ENCODE results near the gene DENND10. TPM values are rescaled to one million over a fixed set of nuclear protein-coding genes. Genes with fewer than 3 reads are reported as not detected.
"Not testable (repeated sequence)": the region's sequence is repeated elsewhere in the genome, so short reads cannot be mapped to it uniquely, and the experiment has no call there.

The DENND10 gene
- total RNA-seq, 3 donors from 2014 or later = 33.8 to 55.0 (median 37.3) TPM

GRCh38 chr10:119131512-119132240, 27.8 kb downstream of the DENND10 start:
- Histone ChIP-seq H3K36me3 (no peaks in the 10 kb centered on the region), H3K4me3 (peak overlapping the region in 2 of 3 donors; percentile 36 to 59), H3K4me1 (no peaks in the 10 kb centered on the region), H3K27ac (peak overlapping the region; percentile 44 to 50), H3K27me3 (no peaks in the 10 kb centered on the region), H3K9me3 (no peaks in the 10 kb centered on the region)
- TF ChIP-seq CTCF (IDR thresholded peaks at IDR 0.05) (no peak), POLR2A (IDR thresholded peaks at IDR 0.05) (no peak)
- intact Hi-C loops (cut with DNase I; ENCODE audit: low total_unique reads) = no loop called here
- no peak for DNase-seq (ENCODE audit: low spot score in 2 of 2)

DNA sequence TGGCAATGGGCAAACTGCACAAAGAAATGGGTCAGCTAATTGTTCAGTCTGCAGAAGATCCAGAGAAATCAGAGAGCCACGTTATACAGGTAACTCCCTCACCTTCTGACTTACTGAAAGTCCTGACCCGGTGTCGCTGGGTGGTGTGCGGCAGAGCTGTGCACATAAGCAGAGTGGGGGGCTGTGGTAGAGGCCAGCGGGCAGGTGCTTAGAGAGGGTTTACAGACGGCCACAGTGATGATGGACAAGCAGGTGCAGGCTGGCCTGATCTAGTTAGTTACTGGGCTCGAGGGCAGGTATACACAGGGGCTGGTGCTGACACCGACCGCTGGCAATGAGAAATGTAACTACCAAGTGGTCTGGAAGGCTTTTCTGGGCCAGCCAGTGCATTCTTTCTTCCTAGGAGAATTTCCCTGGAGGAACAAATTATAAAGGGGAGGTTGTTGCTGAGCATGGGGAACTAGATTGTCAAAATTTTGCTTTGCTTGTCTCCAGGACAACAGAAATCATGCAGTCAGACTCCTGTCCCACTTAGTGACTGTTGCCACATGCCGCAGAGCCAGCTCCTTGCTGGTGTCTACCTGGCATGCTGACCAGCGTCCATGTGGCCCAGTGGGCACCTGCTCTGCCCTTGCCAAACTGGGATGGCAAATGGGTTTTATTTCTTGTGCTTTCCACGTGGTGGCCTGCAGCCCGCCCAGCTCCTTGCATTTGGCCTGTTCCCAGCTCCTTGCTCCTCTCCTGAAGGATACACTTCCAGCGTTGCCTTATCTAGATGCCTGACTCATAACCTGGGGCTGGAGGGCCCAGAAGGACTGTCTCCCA, 28.8 kb downstream of the DENND10 start:
- H3K27ac ChIP-seq = peak overlapping the region in 1 of 2 donors; percentile 33
- no peaks in the 10 kb centered on the region for H3K27me3 ChIP-seq
- no peaks in the 10 kb centered on the region for H3K9me3 ChIP-seq
- no peak for DNase-seq (ENCODE audit: low spot score in 2 of 2)
- intact Hi-C loops (cut with DNase I; ENCODE audit: low total_unique reads) = no loop called here
- TF ChIP-seq POLR2A (IDR thresholded peaks at IDR 0.05) (no peak), CTCF (IDR thresholded peaks at IDR 0.05) (no peak), POLR2AphosphoS5 (IDR thresholded peaks at IDR 0.05) (no peak)
- H3K36me3 ChIP-seq = no peaks in the 10 kb centered on the region
- no peak overlapping the region for H3K4me3 ChIP-seq
- no peaks in the 10 kb centered on the region for H3K4me1 ChIP-seq

DNA sequence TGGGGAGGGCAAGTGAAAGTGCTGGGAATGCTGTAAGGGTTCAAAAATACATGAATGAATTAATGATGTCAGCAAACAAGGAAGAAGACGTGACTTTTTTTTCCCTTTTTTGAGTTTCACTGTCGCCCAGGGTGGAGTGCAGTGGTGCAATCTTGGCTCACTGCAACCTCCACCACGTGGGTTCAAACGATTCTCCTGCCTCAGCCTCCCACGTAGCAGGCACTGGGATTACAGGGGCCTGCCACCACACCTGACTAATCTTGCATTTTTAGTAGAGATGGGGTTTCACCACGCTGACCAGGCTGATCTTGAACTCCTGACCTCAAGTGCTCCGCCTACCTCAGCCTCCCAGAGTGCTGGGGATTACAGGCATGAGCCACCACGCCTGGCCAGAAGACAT, 30.0 kb downstream of the DENND10 start:
- DNase-seq (ENCODE audit: low spot score in 2 of 2) = no peak
- no peaks in the 10 kb centered on the region for H3K27me3 ChIP-seq
- no peak overlapping the region for H3K4me3 ChIP-seq
- H3K4me1 ChIP-seq = no peaks in the 10 kb centered on the region
- no peaks in the 10 kb centered on the region for H3K36me3 ChIP-seq
- H3K27ac ChIP-seq = no peak overlapping the region
- no peaks in the 10 kb centered on the region for H3K9me3 ChIP-seq
- intact Hi-C loops (cut with DNase I; ENCODE audit: low total_unique reads) = no loop called here
- TF ChIP-seq POLR2AphosphoS5 (IDR thresholded peaks at IDR 0.05) (no peak), CTCF (IDR thresholded peaks at IDR 0.05) (no peak), POLR2A (IDR thresholded peaks at IDR 0.05) (no peak)

- Histone ChIP-seq H3K27ac (peak overlapping the region in 1 of 2 donors; percentile 10), H3K27me3 (no peaks in the 10 kb centered on the region), H3K9me3 (no peaks in the 10 kb centered on the region), H3K4me3 (no peak overlapping the region), H3K4me1 (no peaks in the 10 kb centered on the region), H3K36me3 (no peaks in the 10 kb centered on the region)
- no peak for TF ChIP-seq POLR2A (IDR thresholded peaks at IDR 0.05)
- no peak for TF ChIP-seq CTCF (IDR thresholded peaks at IDR 0.05)
- no peak for TF ChIP-seq POLR2AphosphoS5 (IDR thresholded peaks at IDR 0.05)
- intact Hi-C loops (cut with DNase I; ENCODE audit: low total_unique reads) = no loop called here
- DNase-seq (ENCODE audit: low spot score in 2 of 2) = no peak
These were observed 31.6 kb downstream of the DENND10 start for GRCh38 chr10:119135513-119135881.

- Histone ChIP-seq H3K4me1 (no peaks in the 10 kb centered on the region), H3K27me3 (no peaks in the 10 kb centered on the region), H3K27ac (no peak overlapping the region), H3K36me3 (no peaks in the 10 kb centered on the region), H3K4me3 (no peak overlapping the region), H3K9me3 (no peaks in the 10 kb centered on the region)
- DNase-seq (ENCODE audit: low spot score in 2 of 2) = no peak
- TF ChIP-seq CTCF (IDR thresholded peaks at IDR 0.05) (no peak), POLR2A (IDR thresholded peaks at IDR 0.05) (no peak), POLR2AphosphoS5 (IDR thresholded peaks at IDR 0.05) (no peak)
- intact Hi-C loops (cut with DNase I; ENCODE audit: low total_unique reads) = no loop called here
These were observed 32.2 kb downstream of the DENND10 start for GRCh38 chr10:119136084-119136483.

- H3K36me3 ChIP-seq; intact Hi-C loops (cut with DNase I; ENCODE audit: low total_unique reads); H3K27me3 ChIP-seq: not testable (repeated sequence)
These were observed 34.0 kb downstream of the DENND10 start for GRCh38 chr10:119137878-119138277.

More at GRCh38 chr10:119137878-119138277, 34.0 kb downstream of the DENND10 start:
- not testable (repeated sequence) for H3K9me3 ChIP-seq; H3K4me3 ChIP-seq; H3K27ac ChIP-seq; H3K4me1 ChIP-seq; DNase-seq (ENCODE audit: low spot score in 2 of 2)
